ENCODE measurements around the gene NOXA1. TPM values are rescaled to one million over a fixed set of nuclear protein-coding genes. Genes with fewer than 3 reads are reported as not detected.
"Not testable (repeated sequence)": the region's sequence is repeated elsewhere in the genome, so short reads cannot be mapped to it uniquely, and the experiment has no call there.

The NOXA1 gene
- total RNA-seq, 1 donor, result 0.36 TPM

- no peak for DNase-seq (ENCODE audit: low read depth)
- TF ChIP-seq, protein P1, sequence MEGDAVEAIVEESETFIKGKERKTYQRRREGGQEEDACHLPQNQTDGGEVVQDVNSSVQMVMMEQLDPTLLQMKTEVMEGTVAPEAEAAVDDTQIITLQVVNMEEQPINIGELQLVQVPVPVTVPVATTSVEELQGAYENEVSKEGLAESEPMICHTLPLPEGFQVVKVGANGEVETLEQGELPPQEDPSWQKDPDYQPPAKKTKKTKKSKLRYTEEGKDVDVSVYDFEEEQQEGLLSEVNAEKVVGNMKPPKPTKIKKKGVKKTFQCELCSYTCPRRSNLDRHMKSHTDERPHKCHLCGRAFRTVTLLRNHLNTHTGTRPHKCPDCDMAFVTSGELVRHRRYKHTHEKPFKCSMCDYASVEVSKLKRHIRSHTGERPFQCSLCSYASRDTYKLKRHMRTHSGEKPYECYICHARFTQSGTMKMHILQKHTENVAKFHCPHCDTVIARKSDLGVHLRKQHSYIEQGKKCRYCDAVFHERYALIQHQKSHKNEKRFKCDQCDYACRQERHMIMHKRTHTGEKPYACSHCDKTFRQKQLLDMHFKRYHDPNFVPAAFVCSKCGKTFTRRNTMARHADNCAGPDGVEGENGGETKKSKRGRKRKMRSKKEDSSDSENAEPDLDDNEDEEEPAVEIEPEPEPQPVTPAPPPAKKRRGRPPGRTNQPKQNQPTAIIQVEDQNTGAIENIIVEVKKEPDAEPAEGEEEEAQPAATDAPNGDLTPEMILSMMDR (IDR thresholded peaks at IDR 0.05; ENCODE audit: insufficient read depth, low read length), result no peak
- H3K4me3 ChIP-seq (ENCODE audit: low read depth, low read length), result no peak overlapping the region
These were observed 14.4 kb upstream of the NOXA1 start for GRCh38 chr9:137408651-137409405.

- DNase-seq (ENCODE audit: low read depth), result no peak
- TF ChIP-seq, protein P1 (IDR thresholded peaks at IDR 0.05; ENCODE audit: insufficient read depth, low read length), result no peak
These were observed 13.7 kb upstream of the NOXA1 start for GRCh38 chr9:137409515-137409914.

DNA sequence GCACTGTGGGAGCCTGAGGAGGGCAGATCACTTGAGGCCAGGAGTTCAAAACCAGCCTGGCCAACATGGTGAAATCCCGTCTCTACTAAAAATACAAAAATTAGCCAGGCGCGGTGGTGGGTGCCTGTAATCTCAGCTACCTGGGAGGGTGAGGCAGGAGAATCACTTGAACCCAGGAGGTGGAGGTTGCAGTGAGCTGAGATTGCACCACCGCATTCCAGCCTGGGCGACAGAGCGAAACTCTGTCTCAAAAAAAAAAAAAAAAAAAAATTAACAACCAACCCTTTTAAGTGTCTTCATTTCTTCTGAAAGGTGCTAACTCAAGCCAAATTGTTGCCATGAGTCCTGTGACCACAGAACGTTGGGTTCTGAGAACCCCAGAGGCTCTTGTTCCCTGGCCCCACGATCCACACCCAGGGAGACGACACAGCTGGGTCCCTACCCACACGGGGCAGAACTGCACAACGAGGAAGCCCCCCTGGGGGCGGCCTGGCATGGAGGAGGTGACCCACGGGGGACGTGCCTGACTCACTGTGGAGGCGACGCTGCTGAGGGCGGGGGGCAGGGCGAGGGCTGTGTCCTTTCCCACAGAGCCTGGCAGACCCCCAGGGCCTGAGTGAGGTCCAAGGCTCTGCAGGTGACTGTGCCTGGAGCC lies 12.8 kb upstream of the NOXA1 start:
- not testable (repeated sequence) for DNase-seq (ENCODE audit: low read depth); H3K4me3 ChIP-seq (ENCODE audit: low read depth, low read length)

More at GRCh38 chr9:137409515-137409914, 13.7 kb upstream of the NOXA1 start:
- no peak overlapping the region for H3K4me3 ChIP-seq (ENCODE audit: low read depth, low read length)

DNA sequence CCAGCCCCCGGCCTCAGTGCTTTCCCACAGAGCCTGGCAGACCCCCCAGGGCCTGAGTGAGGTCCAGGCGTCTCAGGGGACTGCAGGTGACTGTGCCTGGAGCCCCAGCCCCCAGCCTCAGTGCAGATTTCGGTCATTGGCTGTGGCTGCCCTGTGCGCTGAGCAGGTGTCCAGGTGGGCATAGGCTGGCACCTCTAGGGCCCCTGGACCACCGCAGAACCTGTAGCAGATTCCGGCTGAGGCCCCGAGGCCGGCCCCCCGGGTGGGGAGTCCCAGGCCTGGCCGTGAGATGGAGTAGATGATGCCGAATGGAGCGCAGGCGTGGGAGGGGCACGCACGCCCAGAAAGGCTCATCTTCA lies 12.3 kb upstream of the NOXA1 start:
- TF ChIP-seq, protein P1 (IDR thresholded peaks at IDR 0.05; ENCODE audit: insufficient read depth, low read length), result no peak
- no peak overlapping the region for H3K4me3 ChIP-seq (ENCODE audit: low read depth, low read length)
- no peak for DNase-seq (ENCODE audit: low read depth)

DNA sequence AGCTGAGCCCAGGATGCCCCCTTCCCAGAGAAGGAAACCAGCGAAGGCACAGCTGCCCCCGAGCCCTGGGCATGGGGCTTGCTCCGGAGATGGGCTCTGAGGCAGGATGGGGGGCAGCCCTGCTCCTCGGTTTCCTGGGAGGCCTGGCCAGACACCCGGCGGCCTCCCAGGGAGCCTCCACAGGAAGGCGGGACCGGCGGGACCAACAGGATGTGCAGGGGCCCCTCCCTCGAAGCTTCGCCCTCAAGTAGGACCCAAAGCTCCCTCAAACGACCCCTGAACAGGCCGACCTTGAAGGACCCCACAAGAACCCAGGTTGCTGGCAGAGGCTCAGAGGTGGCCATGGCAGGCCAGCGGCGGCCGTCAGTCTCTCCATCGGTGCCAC lies 11.9 kb upstream of the NOXA1 start:
- DNase-seq (ENCODE audit: low read depth), result no peak
- TF ChIP-seq, protein P1 (IDR thresholded peaks at IDR 0.05; ENCODE audit: insufficient read depth, low read length), result no peak
- no peak overlapping the region for H3K4me3 ChIP-seq (ENCODE audit: low read depth, low read length)

- peak; percentile 90 for DNase-seq (ENCODE audit: low read depth)
- no peak overlapping the region for H3K4me3 ChIP-seq (ENCODE audit: low read depth, low read length)
- TF ChIP-seq, protein P1 (IDR thresholded peaks at IDR 0.05; ENCODE audit: insufficient read depth, low read length), result no peak
These were observed 11.4 kb upstream of the NOXA1 start for GRCh38 chr9:137411645-137412380.

- DNase-seq (ENCODE audit: low read depth), result no peak
- TF ChIP-seq, protein P1 (IDR thresholded peaks at IDR 0.05; ENCODE audit: insufficient read depth, low read length), result no peak
- H3K4me3 ChIP-seq (ENCODE audit: low read depth, low read length), result no peak overlapping the region
These were observed 10.8 kb upstream of the NOXA1 start for GRCh38 chr9:137412431-137412830.
